GM04504 (cell line): ENCODE data around the gene C4BPA.

Experiments used
- DNase-seq: peaks from one replicate; pipeline ENCODE4 v3.0.0-alpha.2; 2012; ENCODE audit warnings: low read depth

Gene C4BPA

GRCh38 chr1:207124389-207124788 lies 20.4 kb downstream of the C4BPA start:
- no peak for DNase-seq

GRCh38 chr1:207128336-207128921 lies 24.4 kb downstream of the C4BPA start:
- DNase-seq, result no peak

GRCh38 chr1:207129053-207129452 lies 25.0 kb downstream of the C4BPA start:
- DNase-seq, result no peak

- no peak for DNase-seq
These were observed 26.4 kb downstream of the C4BPA start for GRCh38 chr1:207130252-207131036.

- DNase-seq, result no peak
These were observed 27.1 kb downstream of the C4BPA start for GRCh38 chr1:207131163-207131562.

- no peak for DNase-seq
These were observed 30.5 kb downstream of the C4BPA start for GRCh38 chr1:207134581-207134980.

GRCh38 chr1:207139616-207140015 lies 35.6 kb downstream of the C4BPA start:
- DNase-seq, result no peak

GRCh38 chr1:207140536-207140935 lies 36.5 kb downstream of the C4BPA start:
- no peak for DNase-seq

- DNase-seq, result no peak
These were observed 41.5 kb downstream of the C4BPA start for GRCh38 chr1:207145401-207146058.

GRCh38 chr1:207151920-207152319 lies 47.9 kb downstream of the C4BPA start:
- DNase-seq, result no peak

- no peak for DNase-seq
These were observed 48.9 kb downstream of the C4BPA start for GRCh38 chr1:207152792-207153468.

GRCh38 chr1:207155028-207155427 lies 51.0 kb downstream of the C4BPA start:
- DNase-seq, result no peak

- DNase-seq, result no peak
These were observed 52.1 kb downstream of the C4BPA start for GRCh38 chr1:207156095-207156494.

GRCh38 chr1:207156826-207157225 lies 52.8 kb downstream of the C4BPA start:
- no peak for DNase-seq

- DNase-seq, result no peak
These were observed 60.1 kb downstream of the C4BPA start for GRCh38 chr1:207164086-207164485.

GRCh38 chr1:207172321-207172720 lies 68.3 kb downstream of the C4BPA start:
- DNase-seq, result no peak

- DNase-seq, result no peak
These were observed 68.9 kb downstream of the C4BPA start for GRCh38 chr1:207172885-207173284.

GRCh38 chr1:207173396-207173795 lies 69.4 kb downstream of the C4BPA start:
- DNase-seq, result no peak

GRCh38 chr1:207174913-207175312 lies 70.9 kb downstream of the C4BPA start:
- DNase-seq, result no peak

GRCh38 chr1:207179036-207179435 lies 75.0 kb downstream of the C4BPA start:
- no peak for DNase-seq

GRCh38 chr1:207181847-207182246 lies 77.8 kb downstream of the C4BPA start:
- no peak for DNase-seq

- DNase-seq, result no peak
These were observed 82.5 kb downstream of the C4BPA start for GRCh38 chr1:207186503-207186902.

GRCh38 chr1:207188901-207189300 lies 84.9 kb downstream of the C4BPA start:
- DNase-seq, result no peak
